Fibroblast of mammary gland (primary cell): ENCODE measurements around the gene ANO2.

ENCODE experiments used
- DNase-seq: peaks from one replicate; pipeline ENCODE4 v3.0.0-alpha.2; 2010; ENCODE audit warnings: low read depth
- H3K4me3 ChIP-seq: 2 replicates; pipeline ENCODE4 v1.5.1; 2011; ENCODE audit warnings: low read depth, mild to moderate bottlenecking, low read length, moderate library complexity; ENCODE audit not compliant: control insufficient read depth
- CTCF ChIP-seq: conservative IDR thresholded peaks from 2 replicates; pipeline ENCODE4 v1.5.1; 2011; ENCODE audit warnings: low read depth, low read length, inconsistent platforms; ENCODE audit not compliant: control insufficient read depth, insufficient read depth

ANO2 gene

GRCh38 chr12:5945071-5946008 lies at the start of gene ANO2:
TSS of gene ANO2 (minus strand) at chr12:5945259. CDS start at chr12:5945217, 42 bp downstream.
- no peak for TF ChIP-seq CTCF
- no peak within 1 kb of the TSS for H3K4me3 ChIP-seq
- DNase-seq, result no peak

GRCh38 chr12:5989621-5990020 lies 44.6 kb upstream of the ANO2 start:
- no peak overlapping the region for H3K4me3 ChIP-seq
- no peak for DNase-seq
- no peak for TF ChIP-seq CTCF

- H3K4me3 ChIP-seq, result no peak overlapping the region
- peak; percentile 95 for TF ChIP-seq CTCF
- peak; percentile 71 for DNase-seq
These were observed 43.6 kb upstream of the ANO2 start for GRCh38 chr12:5988659-5989116.

GRCh38 chr12:5988088-5988487 lies 43.0 kb upstream of the ANO2 start:
- no peak overlapping the region for H3K4me3 ChIP-seq
- no peak for TF ChIP-seq CTCF
- no peak for DNase-seq

GRCh38 chr12:5987573-5987972 lies 42.5 kb upstream of the ANO2 start:
- H3K4me3 ChIP-seq, result no peak overlapping the region
- no peak for TF ChIP-seq CTCF
- no peak for DNase-seq

GRCh38 chr12:5985471-5985870 lies 40.4 kb upstream of the ANO2 start:
- H3K4me3 ChIP-seq, result no peak overlapping the region
- no peak for DNase-seq
- TF ChIP-seq CTCF, result no peak
